ENCODE measurements around the gene SPG7. TPM values are rescaled to one million over a fixed set of nuclear protein-coding genes. Genes with fewer than 3 reads are reported as not detected.
"Not testable (repeated sequence)": the region's sequence is repeated elsewhere in the genome, so short reads cannot be mapped to it uniquely, and the experiment has no call there.

The SPG7 gene
- 52.6 and 53.9 TPM in 2 replicates for total RNA-seq (2014; rRNA removed; shearing (Covaris generic))
- 45.5 and 47.1 TPM in 2 replicates for polyA plus RNA-seq (2015; cell fraction: cytosol; rRNA removed)
- 423 and 500 TPM in 2 replicates for polyA plus RNA-seq (2015; cell fraction: nucleus; rRNA removed)

DNA sequence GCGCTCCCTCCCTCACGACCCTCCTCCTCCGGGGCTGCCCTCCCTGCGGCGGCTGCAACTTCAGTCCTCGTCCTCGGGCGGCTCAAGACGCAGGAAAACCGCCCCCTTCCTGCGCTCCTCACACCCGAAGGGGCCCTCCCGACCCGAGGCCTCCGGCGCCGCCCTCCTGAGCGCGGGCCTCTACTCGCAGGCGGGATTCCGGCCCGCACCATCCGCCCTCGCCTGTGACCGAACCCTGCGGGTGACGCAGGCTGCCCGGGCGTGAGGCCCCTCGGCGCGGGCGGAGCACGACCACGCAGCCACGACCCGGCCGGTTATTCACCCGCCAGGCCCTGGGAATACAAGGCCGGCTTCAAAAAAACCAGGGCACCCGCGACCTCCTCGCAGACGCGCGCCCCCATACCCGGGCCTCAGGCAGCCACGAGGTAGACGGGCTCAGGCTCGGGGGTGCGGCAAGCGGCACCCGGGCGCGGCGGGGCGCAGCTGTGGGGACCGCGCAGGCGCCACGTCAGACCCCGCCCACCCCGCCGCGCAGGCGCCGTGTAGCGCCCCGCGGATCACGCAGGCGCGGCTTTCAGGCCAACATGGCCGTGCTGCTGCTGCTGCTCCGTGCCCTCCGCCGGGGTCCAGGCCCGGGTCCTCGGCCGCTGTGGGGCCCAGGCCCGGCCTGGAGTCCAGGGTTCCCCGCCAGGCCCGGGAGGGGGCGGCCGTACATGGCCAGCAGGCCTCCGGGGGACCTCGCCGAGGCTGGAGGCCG is at the start of gene SPG7:
SPG7 (plus strand) TSS at position 570 of the 757 bp plus-strand sequence; CDS start at position 585, 15 bp downstream.
- DNase-seq (ENCODE audit: low read depth, low spot score) = peak; percentile 74
- in situ Hi-C loops (cut with HindIII; ENCODE audit: low pct_unique_long_range_greater_than_20kb, low sequenced_read_pairs) = no loop called here

DNA sequence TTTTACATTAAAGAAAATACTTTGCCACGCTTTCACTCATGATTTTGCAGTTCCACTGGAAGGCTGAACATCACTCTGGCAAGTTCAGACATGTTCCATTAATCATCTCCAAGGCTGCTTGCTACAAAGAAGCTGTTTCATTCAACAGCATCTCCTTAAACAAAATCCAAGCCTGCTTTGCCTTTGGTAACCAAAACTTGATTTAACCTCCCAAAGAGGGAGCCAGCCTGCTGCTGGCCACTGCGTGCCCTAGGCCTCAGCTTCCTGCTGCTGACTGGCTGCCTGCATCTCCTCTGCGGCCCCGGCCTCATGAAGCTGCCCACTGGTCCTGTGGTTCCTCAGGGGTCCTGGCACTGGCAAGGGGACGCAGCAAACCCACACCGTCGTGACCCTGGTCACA is 49.7 kb upstream of the SPG7 start:
- DNase-seq (ENCODE audit: low read depth, low spot score) = no peak
- in situ Hi-C loops (cut with HindIII; ENCODE audit: low pct_unique_long_range_greater_than_20kb, low sequenced_read_pairs) = no loop called here

DNA sequence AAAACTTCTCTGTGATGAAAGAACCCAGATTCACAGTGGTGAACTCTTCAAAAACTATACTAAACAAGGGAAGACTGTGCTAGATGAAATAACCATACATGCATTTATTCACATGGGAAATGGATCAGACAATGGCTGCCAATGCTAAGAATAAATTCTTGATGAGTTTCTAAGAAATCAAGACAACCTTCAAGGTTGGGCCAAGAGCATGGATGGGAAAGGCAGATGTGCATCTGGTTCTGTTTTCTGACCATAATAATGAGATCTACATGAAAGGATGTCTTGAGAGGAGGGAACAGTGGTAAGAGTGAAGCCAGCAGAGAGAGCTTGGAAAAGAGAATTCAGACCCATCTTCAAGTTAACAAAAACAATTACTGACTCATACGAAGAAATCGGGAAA is 49.2 kb upstream of the SPG7 start:
- in situ Hi-C loops (cut with HindIII; ENCODE audit: low pct_unique_long_range_greater_than_20kb, low sequenced_read_pairs) = no loop called here
- DNase-seq (ENCODE audit: low read depth, low spot score) = no peak

DNA sequence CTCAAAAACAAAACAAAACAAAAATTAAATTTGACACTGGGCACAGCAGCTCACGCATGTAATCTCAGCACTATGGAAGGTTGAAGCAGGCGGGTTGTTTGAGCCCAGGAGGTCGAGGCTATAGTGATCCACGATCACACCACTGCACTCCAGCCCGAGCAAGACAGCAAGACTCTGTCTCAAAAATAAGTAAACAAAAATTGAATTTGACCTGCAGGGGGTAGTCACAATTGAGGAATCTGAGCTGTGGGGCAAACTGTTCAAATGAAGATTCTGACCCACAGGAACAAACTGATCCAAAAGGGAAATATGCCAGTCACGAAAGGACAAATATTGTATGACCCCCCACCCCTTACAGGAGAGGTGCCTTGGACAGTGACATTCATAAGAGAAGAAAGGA is 47.6 kb upstream of the SPG7 start:
- DNase-seq (ENCODE audit: low read depth, low spot score) = no peak
- in situ Hi-C loops (cut with HindIII; ENCODE audit: low pct_unique_long_range_greater_than_20kb, low sequenced_read_pairs) = no loop called here

DNA sequence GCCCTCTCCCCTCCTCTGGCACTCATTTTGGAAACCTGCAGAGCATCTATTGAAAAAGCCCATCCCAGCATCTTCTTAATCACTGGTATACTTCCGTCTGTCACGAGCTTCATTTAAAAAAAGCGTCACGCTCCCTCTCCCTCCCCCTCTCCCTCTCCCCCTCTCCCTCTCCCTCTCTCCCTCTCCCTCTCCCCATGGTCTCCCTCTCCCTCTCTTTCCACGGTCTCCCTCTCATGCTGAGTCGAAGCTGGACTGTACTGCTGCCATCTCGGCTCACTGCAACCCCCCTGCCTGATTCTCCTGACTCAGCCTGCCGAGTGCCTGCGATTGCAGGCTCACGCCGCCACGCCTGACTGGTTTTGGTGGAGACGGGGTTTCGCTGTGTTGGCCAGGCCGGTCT is 46.3 kb upstream of the SPG7 start:
- in situ Hi-C loops (cut with HindIII; ENCODE audit: low pct_unique_long_range_greater_than_20kb, low sequenced_read_pairs); DNase-seq (ENCODE audit: low read depth, low spot score): not testable (repeated sequence)

DNA sequence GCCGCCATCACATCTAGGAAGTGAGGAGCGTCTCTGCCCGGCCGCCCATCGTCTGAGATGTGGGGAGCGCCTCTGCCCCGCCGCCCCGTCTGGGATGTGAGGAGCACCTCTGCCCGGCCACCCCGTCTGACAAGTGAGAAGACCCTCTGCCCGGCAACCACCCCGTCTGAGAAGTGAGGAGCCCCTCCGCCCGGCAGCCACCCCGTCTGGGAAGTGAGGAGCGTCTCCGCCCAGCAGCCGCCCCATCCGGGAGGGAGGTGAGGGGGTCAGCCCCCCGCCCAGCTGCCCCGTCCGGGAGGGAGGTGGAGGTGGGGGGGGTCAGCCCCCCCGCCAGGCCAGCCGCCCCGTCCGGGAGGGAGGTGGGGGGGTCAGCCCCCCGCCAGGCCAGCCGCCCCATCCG is 45.6 kb upstream of the SPG7 start:
- in situ Hi-C loops (cut with HindIII; ENCODE audit: low pct_unique_long_range_greater_than_20kb, low sequenced_read_pairs); DNase-seq (ENCODE audit: low read depth, low spot score): not testable (repeated sequence)

DNA sequence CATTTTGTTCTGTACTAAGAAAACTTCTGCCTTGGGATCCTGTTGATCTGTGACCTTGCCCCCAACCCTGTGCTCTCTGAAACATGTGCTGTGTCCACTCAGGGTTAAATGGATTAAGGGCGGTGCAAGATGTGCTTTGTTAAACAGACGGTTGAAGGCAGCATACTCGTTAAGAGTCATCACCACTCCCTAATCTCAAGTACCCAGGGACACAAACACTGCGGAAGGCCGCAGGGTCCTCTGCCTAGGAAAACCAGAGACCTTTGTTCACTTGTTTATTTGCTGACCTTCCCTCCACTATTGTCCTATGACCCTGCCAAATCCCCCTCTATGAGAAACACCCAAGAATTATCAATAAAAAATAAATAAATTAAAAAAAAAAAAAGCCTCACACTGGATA is 44.9 kb upstream of the SPG7 start:
- DNase-seq (ENCODE audit: low read depth, low spot score); in situ Hi-C loops (cut with HindIII; ENCODE audit: low pct_unique_long_range_greater_than_20kb, low sequenced_read_pairs): not testable (repeated sequence)

DNA sequence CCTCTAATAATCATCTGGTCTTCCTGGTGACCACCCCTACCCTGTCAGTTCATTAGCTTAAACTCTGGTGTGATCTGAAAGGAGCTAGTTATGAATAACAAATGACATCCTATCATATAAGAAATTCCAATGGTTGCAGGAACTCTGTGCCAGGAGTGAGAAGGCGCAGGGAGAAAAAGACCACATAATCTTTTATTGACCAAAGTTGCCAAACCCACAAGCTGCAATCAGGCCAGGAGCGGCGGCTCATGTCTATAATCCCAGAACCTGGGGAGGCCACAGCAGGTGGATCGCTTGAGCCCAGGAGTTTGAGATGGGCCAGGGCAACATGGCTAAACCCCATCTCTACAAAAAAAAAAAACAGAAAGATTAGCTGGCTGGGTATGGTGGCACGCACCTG is 41.3 kb upstream of the SPG7 start:
- DNase-seq (ENCODE audit: low read depth, low spot score) = no peak
- in situ Hi-C loops (cut with HindIII; ENCODE audit: low pct_unique_long_range_greater_than_20kb, low sequenced_read_pairs) = no loop called here

DNA sequence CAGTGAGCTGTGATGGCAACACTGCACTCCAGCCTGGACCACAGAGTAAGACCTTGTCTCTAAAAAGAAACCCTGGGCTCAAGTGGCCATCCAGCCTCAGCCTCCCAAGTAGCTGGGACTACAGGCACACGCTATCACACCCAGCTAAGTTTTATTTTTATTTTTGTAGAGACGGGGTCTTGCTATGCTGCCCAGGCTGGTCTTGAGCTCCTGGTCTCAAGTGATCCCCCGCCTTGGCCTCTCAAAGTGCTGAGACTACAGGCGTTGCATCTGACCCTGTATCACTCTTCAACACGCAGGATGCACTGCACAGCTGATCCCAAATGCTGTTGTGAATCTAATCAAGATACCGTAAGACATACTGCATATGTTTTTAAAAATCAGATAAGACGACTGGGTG is 40.8 kb upstream of the SPG7 start:
- DNase-seq (ENCODE audit: low read depth, low spot score) = no peak
- in situ Hi-C loops (cut with HindIII; ENCODE audit: low pct_unique_long_range_greater_than_20kb, low sequenced_read_pairs) = no loop called here

DNA sequence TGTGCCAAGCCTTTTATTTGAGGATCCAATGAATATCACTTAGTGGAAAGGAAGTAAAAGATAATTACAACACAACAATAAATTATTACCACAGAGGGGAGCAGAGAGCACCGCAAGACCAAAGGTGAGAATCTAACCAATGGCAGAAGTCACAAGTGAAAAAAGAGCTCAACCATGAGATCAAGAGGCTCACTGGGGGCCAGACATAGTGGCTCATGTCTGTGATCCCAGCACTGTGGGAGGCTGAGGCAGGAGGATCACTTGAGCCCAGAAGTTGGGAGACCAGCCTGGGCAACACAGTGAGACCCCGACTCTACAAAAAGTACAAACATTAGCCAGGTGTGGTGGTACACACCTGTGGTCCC is 35.5 kb upstream of the SPG7 start:
- in situ Hi-C loops (cut with HindIII; ENCODE audit: low pct_unique_long_range_greater_than_20kb, low sequenced_read_pairs) = no loop called here
- no peak for DNase-seq (ENCODE audit: low read depth, low spot score)

DNA sequence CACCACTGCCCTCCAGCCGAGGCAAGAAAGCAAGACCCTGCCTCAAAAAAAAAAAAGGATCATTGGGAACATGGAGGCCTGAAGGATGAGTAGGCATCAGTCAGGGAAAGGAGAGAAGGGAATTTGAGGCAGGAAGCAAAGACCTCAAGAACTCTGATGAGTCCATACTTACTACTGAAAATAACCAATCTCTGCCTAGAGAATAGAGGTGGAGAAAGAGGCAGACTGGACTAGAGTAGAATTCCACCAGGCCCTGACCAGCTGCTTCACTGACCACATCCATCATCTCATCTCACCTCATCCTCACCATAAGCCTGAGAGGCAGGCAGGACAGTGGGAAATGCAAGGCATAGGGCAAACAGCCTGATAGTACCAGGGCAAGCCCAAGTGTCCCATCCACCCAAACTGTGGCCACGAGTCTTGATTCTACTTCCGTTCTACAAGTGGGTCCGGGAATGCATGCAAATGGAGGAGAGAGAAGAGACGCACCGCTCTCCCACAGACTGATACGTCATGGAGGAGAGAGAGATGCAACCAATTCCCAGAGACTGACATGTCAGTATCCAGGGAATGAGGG is 35.0 kb upstream of the SPG7 start:
- no peak for DNase-seq (ENCODE audit: low read depth, low spot score)
- in situ Hi-C loops (cut with HindIII; ENCODE audit: low pct_unique_long_range_greater_than_20kb, low sequenced_read_pairs) = no loop called here

DNA sequence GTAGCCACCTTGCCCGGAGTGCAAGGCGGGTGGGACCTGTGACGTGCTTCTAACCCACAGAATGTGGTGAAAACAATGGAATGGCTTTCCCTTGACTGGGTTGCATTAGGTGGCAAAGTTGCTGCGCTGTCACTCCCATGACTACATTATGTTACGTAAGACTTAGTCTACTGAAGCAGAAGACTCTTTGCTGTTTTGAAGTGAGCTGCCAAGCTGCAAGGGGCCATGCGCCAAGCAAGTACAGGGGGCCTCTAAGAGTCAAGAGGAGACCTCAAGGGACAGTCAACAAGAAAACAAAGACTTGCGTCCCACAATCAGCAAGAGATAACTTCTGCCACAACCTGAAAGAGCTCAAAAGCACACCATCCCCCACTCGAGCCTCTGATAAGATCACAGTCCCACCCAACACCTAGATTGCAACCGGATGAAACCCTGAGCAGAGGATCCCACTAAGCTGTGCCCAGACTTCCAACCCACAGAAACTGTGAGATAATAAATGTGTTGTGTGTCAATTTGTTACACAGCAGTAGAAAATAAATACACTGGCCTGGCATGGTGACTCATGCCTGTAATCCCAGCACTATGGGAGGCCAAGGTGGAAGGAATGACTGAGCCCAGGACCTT is 34.3 kb upstream of the SPG7 start:
- in situ Hi-C loops (cut with HindIII; ENCODE audit: low pct_unique_long_range_greater_than_20kb, low sequenced_read_pairs) = no loop called here
- no peak for DNase-seq (ENCODE audit: low read depth, low spot score)

DNA sequence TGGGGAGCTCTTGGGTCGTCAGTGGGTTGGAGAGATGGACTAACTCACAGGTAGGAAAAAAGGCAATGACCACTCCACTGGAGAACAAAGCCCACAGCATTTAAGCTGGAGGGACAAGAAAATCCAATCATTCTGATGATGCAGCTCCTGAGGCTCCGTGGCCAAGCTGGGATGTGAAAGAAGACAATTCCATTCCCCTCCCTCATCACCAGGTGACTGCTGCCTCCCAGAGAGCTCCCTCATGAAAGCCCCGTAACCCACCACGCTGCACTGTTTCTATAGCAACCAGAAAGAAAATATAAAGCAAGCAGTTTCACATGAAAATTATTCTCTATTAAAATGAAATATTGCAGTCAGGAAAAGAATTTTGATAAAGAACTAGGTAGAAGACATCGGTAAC is 33.1 kb upstream of the SPG7 start:
- in situ Hi-C loops (cut with HindIII; ENCODE audit: low pct_unique_long_range_greater_than_20kb, low sequenced_read_pairs) = no loop called here
- DNase-seq (ENCODE audit: low read depth, low spot score) = no peak

DNA sequence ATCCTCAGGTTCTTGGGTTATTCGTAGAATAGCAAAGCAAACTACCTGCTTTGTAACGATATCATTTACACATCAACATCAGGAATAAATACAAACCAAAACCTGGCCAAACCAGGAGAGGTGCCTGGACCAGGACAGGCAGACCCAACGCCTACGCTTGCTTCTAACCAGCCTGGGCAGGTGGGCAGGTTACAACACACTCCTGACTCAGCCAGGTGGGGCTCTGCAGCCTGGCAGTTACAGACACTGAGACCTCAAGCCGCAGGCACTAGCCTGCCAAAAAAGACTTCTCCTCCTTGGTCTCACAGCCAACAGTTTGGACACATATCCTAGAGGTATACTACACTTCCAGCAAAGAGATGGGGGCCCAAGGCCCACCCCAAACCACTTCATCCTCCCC is 31.8 kb upstream of the SPG7 start:
- in situ Hi-C loops (cut with HindIII; ENCODE audit: low pct_unique_long_range_greater_than_20kb, low sequenced_read_pairs) = no loop called here

DNA sequence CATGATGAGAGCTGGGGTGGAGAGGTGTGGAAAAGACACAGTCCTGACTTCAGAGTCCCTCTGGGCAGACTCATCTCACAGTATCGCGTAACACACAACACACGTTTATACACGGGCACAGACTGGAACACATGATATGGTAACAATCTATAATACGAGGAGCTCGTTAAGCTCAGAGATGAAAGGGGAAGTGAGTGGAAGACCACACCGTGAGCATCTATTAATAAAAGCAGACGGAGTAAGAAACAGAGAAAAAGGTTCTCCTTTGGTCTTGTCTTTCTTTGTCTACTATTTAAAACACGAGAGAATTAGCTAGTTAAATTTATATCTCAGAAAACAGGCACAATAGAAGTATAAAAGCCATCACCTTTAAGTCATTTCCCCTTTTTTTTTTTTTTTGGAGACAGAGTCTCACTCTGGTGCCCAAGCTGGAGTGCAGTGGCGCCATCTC is 31.4 kb upstream of the SPG7 start:
- in situ Hi-C loops (cut with HindIII; ENCODE audit: low pct_unique_long_range_greater_than_20kb, low sequenced_read_pairs) = no loop called here
- DNase-seq (ENCODE audit: low read depth, low spot score) = no peak

More for the DNA sequence above, 31.8 kb upstream of the SPG7 start:
- no peak for DNase-seq (ENCODE audit: low read depth, low spot score)

DNA sequence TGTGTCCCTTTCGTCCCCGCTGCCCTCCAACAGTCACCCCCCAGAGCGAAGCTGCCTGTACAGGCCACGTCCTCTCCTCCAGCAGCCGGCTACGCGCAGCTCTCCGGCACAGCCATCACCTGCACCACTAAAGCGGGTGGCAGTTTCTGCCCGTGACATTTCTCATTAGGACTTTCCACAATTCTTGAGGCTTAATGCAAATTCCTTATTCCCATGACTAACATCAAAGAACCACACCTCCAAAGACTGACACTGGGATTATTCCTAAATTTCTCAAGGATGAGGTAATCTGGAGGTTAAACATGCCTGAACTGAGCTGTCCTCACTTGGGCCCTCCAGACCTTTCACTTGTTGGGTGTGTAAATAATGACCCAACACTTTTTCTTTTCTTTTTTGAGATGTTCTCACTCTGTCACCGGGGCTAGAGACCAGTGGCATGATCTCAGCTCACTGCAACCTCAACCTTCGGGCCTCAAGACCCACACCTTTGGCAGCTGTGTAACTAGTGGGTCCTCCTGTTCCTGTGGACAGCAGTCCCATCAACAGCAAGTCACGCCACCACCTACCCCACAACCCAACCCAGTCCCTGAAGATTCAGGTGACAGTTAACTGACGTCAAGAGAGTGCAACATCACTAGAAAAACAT is 29.5 kb upstream of the SPG7 start:
- DNase-seq (ENCODE audit: low read depth, low spot score) = no peak

DNA sequence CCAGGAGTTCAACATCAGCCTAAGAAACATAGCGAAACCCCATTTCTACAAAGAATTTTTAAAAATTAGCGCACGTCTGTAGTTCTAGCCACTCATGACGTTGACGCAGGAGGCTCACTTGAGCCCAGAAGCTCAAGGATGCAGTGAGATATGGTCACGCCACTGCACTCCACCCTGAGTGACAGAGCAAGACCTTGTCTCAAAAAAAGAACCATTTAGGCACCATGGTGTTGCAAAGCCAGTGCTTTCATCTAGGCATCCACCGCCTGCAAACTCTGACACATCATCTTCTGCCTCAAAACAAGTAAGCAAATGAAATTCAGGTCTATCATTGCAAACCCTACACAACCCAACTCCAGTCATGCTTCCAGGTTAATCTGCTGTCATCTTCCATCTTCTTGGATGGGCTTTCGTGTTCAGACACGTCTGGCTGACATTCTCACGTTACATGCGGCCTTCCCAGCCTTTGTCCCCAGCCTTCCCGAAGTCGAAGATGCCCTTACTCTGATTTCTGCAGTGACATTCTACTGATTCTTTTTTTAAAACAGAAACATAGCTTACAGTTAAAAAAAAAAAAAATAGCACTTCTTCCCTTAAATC is 26.7 kb upstream of the SPG7 start:
- in situ Hi-C loops (cut with HindIII; ENCODE audit: low pct_unique_long_range_greater_than_20kb, low sequenced_read_pairs) = no loop called here
- no peak for DNase-seq (ENCODE audit: low read depth, low spot score)

More for the DNA sequence above, 29.5 kb upstream of the SPG7 start:
- in situ Hi-C loops (cut with HindIII; ENCODE audit: low pct_unique_long_range_greater_than_20kb, low sequenced_read_pairs) = no loop called here
